ENCODE data around the gene EBLN2. TPM values are rescaled to one million over a fixed set of nuclear protein-coding genes. Genes with fewer than 3 reads are reported as not detected.
A peak's percentile ranks its signal among the peaks of the same experiment; 100 is the strongest.

EBLN2 gene
- total and polyA plus RNA-seq, 12 donors: 0.28 to 2.0 (median 1.3) TPM

GRCh38 chr3:73084170-73084569 lies 22.7 kb downstream of the EBLN2 start:
- Histone ChIP-seq H3K27ac (no peak overlapping the region), H3K9me3 (no peaks in the 10 kb centered on the region), H3K27me3 (no peaks in the 10 kb centered on the region), H3K4me1 (peaks cover 0 to 8% (median 0%) of the 10 kb centered on the region in 9 donors), H3K36me3 (no peaks in the 10 kb centered on the region), H3K4me3 (no peak overlapping the region)
- WGBS, 2 donors: 93 to 98% methylated on average over 2 of the region's 2 CpGs
- TF ChIP-seq CTCF (IDR thresholded peaks at IDR 0.05): no peak
- intact Hi-C loops (cut with DNase I): loop anchor here in 9 of 10 donors (10.0 kb wide), 7 partner anchors 139 to 1369 kb away; partner anchors contain the start of gene EIF4E3 (in 1 of the 9)
- ATAC-seq (no peak), DNase-seq (no peak)

GRCh38 chr3:73086071-73086494 lies 24.6 kb downstream of the EBLN2 start:
- ATAC-seq: peak in 7 of 8 donors; percentile 41 to 72 (median 66)
- H3K36me3 ChIP-seq: no peaks in the 10 kb centered on the region
- H3K4me3 ChIP-seq: no peak overlapping the region
- H3K27me3 ChIP-seq: no peaks in the 10 kb centered on the region
- H3K4me1 ChIP-seq: peaks cover 0 to 8% (median 0%) of the 10 kb centered on the region in 9 donors
- H3K27ac ChIP-seq: no peak overlapping the region
- DNase-seq: peak; percentile 21 to 35
- TF ChIP-seq CTCF (IDR thresholded peaks at IDR 0.05): peak; percentile 64 to 88 (median 84)
- H3K9me3 ChIP-seq: no peaks in the 10 kb centered on the region
- intact Hi-C loops (cut with DNase I): loop anchor here in 9 of 10 donors (1.0 to 10.0 kb wide), 12 partner anchors 141 to 1371 kb away; partner anchors contain the start of gene EIF4E3 (in 1 of the 9)
- WGBS, 2 donors: 21 to 23% methylated on average over 8 of the region's 8 CpGs

GRCh38 chr3:73094129-73094528 lies 32.7 kb downstream of the EBLN2 start:
- WGBS, 2 donors: 68 to 69% methylated on average over 6 of the region's 6 CpGs
- intact Hi-C loops (cut with DNase I): no loop called here
- no peak overlapping the region for H3K27ac ChIP-seq
- no peaks in the 10 kb centered on the region for H3K27me3 ChIP-seq
- no peak for DNase-seq
- peaks cover 0 to 6% (median 0%) of the 10 kb centered on the region in 11 donors for H3K9me3 ChIP-seq
- H3K4me1 ChIP-seq: peaks cover 0 to 12% (median 0%) of the 10 kb centered on the region in 9 donors
- no peaks in the 10 kb centered on the region for H3K36me3 ChIP-seq
- ATAC-seq: no peak
- no peak overlapping the region for H3K4me3 ChIP-seq
- no peak for TF ChIP-seq CTCF (IDR thresholded peaks at IDR 0.05)

GRCh38 chr3:73094951-73095350 lies 33.5 kb downstream of the EBLN2 start:
- ATAC-seq (peak in 5 of 8 donors; percentile 22 to 54 (median 45)), DNase-seq (peak in 1 of 2 donors; percentile 31)
- TF ChIP-seq CTCF (IDR thresholded peaks at IDR 0.05): no peak
- intact Hi-C loops (cut with DNase I): loop anchor here in 1 of 10 donors (5.0 kb wide), 1 partner anchor 407 kb away; no protein-coding TSS in a partner anchor
- Histone ChIP-seq H3K4me1 (peaks cover 0 to 12% (median 0%) of the 10 kb centered on the region in 9 donors), H3K36me3 (no peaks in the 10 kb centered on the region), H3K9me3 (peaks cover 0 to 6% (median 0%) of the 10 kb centered on the region in 11 donors), H3K27ac (no peak overlapping the region), H3K4me3 (no peak overlapping the region), H3K27me3 (no peaks in the 10 kb centered on the region)
- WGBS, 2 donors: 53 to 58% methylated on average over 12 of the region's 12 CpGs
